MM.1S (cell line): ENCODE data around the gene SMURF2.

Experiments
- DNase-seq: peaks from one replicate; pipeline ENCODE4 v3.0.0-alpha.2; 2015
- H2AFZ ChIP-seq: fragments of 300-600 bp; sonication (generic); 2 replicates; pipeline ENCODE4 v1.6.0; 2016; ENCODE audit warnings: antibody characterized with exemption, low read length
- H3F3A ChIP-seq: fragments of 300-600 bp; sonication (generic); 2 replicates; pipeline ENCODE4 v1.6.1; 2016; ENCODE audit warnings: mild to moderate bottlenecking, antibody characterized with exemption, low read length, moderate library complexity, mixed read lengths; ENCODE audit not compliant: insufficient read depth
- H3K27ac ChIP-seq: fragments of 300-600 bp; sonication (generic); 2 replicates; pipeline ENCODE4 v1.5.1; 2016; ENCODE audit warnings: mild to moderate bottlenecking, low read length
- H3K27me3 ChIP-seq: fragments of 300-600 bp; sonication (generic); replicated peaks from 2 replicates; pipeline ENCODE4 v1.6.0; 2016; ENCODE audit warnings: low read length; ENCODE audit not compliant: insufficient read depth
- H3K36me3 ChIP-seq: fragments of 300-600 bp; sonication (generic); replicated peaks from 2 replicates; pipeline ENCODE4 v1.6.1; 2016; ENCODE audit warnings: mild to moderate bottlenecking, low read length, mixed read lengths; ENCODE audit not compliant: insufficient read depth
- H3K4me1 ChIP-seq: fragments of 300-600 bp; sonication (generic); 2 replicates; pipeline ENCODE4 v1.6.1; 2016; ENCODE audit warnings: low read length, mixed read lengths
- H3K4me2 ChIP-seq: fragments of 300-600 bp; sonication (generic); 2 replicates; pipeline ENCODE4 v1.6.0; 2016; ENCODE audit warnings: low read depth, low read length
- H3K4me3 ChIP-seq: fragments of 300-600 bp; sonication (generic); 2 replicates; pipeline ENCODE4 v1.5.1; 2016; ENCODE audit warnings: low read length, mixed read lengths
- H3K79me2 ChIP-seq: fragments of 300-600 bp; sonication (generic); 2 replicates; pipeline ENCODE4 v1.6.1; 2016; ENCODE audit warnings: mixed run types, low read length, mixed read lengths
- H3K9ac ChIP-seq: fragments of 300-600 bp; sonication (generic); 2 replicates; pipeline ENCODE4 v1.6.1; 2016; ENCODE audit warnings: low read length, mixed read lengths
- H3K9me2 ChIP-seq: fragments of 300-600 bp; sonication (generic); replicated peaks from 2 replicates; pipeline ENCODE4 v1.6.1; 2016; ENCODE audit warnings: mild to moderate bottlenecking, low read length, mixed read lengths; ENCODE audit not compliant: insufficient read depth
- H3K9me3 ChIP-seq: fragments of 300-600 bp; sonication (generic); replicated peaks from 2 replicates; pipeline ENCODE4 v1.6.1; 2016; ENCODE audit warnings: mild to moderate bottlenecking, low read length, mixed read lengths; ENCODE audit not compliant: insufficient read depth
- H4K20me1 ChIP-seq: fragments of 300-600 bp; sonication (generic); 2 replicates; pipeline ENCODE4 v1.6.1; 2016; ENCODE audit warnings: mild to moderate bottlenecking, low read length, moderate library complexity, mixed read lengths; ENCODE audit not compliant: insufficient read depth
- EZH2 ChIP-seq: fragments of 300-600 bp; sonication (generic); optimal IDR thresholded peaks from 2 replicates; pipeline ENCODE3; 2017; ENCODE audit warnings: low read depth, mild to moderate bottlenecking, antibody characterized with exemption, low read length, mixed read lengths
- EZH2phosphoT487 ChIP-seq: fragments of 300-600 bp; sonication (generic); IDR thresholded peaks from 2 replicates; pipeline ENCODE4 v1.6.1; 2018; ENCODE audit warnings: antibody characterized with exemption, low read length
- TF ChIP-seq, protein P1 (sequence below): fragments of 300-600 bp; sonication (generic); IDR thresholded peaks from 2 replicates; pipeline ENCODE4 v1.5.1; 2016; ENCODE audit warnings: antibody characterized with exemption, low read length, mixed read lengths

The SMURF2 gene

DNA sequence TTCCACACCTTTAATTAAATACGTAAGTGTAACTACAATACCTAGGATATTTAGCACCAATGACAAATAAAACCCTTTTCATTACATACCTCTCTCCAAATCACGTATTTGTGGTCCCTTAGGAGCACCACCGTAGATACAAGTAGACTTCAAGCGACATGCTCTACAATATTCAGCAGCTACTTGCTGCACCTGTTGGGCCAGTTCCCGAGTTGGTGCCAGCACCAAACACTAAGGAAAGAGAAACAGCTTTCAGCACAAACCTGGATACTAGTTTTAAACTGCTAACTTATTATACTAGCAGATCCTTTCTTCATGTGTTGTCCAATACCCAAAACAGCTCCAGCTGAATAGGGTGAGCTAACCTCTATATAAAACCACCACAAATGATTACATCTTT lies 158.8 kb downstream of the SMURF2 start:
- DNase-seq: no peak
- H3K4me1 ChIP-seq: peaks cover 47% of the 10 kb centered on the region
- no peak overlapping the region for H3K27ac ChIP-seq
- H3K9ac ChIP-seq: no peak overlapping the region
- peaks cover 82% of the 10 kb centered on the region for H3K79me2 ChIP-seq
- no peak overlapping the region for H3K4me3 ChIP-seq
- TF ChIP-seq EZH2 (no peak), EZH2phosphoT487 (no peak)
- TF ChIP-seq, protein P1, sequence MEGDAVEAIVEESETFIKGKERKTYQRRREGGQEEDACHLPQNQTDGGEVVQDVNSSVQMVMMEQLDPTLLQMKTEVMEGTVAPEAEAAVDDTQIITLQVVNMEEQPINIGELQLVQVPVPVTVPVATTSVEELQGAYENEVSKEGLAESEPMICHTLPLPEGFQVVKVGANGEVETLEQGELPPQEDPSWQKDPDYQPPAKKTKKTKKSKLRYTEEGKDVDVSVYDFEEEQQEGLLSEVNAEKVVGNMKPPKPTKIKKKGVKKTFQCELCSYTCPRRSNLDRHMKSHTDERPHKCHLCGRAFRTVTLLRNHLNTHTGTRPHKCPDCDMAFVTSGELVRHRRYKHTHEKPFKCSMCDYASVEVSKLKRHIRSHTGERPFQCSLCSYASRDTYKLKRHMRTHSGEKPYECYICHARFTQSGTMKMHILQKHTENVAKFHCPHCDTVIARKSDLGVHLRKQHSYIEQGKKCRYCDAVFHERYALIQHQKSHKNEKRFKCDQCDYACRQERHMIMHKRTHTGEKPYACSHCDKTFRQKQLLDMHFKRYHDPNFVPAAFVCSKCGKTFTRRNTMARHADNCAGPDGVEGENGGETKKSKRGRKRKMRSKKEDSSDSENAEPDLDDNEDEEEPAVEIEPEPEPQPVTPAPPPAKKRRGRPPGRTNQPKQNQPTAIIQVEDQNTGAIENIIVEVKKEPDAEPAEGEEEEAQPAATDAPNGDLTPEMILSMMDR: no peak
- no peaks in the 10 kb centered on the region for H3K9me2 ChIP-seq
- H3K36me3 ChIP-seq: peaks cover 45% of the 10 kb centered on the region
- H2AFZ ChIP-seq: no peak overlapping the region
- H3K9me3 ChIP-seq: no peaks in the 10 kb centered on the region
- no peak overlapping the region for H3K4me2 ChIP-seq
- peaks cover 48% of the 10 kb centered on the region for H4K20me1 ChIP-seq
- H3K27me3 ChIP-seq: no peaks in the 10 kb centered on the region
- peaks cover 70% of the 10 kb centered on the region for H3F3A ChIP-seq

DNA sequence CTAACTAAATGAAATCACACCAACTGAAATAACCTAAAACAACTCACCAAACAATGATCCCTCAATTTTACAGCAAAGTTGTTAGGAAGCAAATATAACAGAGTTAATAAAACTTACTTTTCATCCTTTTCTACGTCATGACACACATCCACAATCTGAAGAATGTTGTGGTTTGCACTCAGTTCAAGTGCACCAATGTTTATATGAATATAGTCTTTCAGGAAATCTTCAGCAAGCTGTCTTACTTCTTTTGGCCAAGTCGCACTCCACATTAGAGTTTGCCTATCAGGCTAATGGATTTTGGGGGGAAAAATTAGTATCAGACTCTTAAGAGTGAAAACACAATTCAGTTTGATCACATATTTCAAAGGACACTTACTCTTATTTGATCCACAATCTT lies 159.3 kb downstream of the SMURF2 start:
- no peaks in the 10 kb centered on the region for H3K9me2 ChIP-seq
- H3K36me3 ChIP-seq: peaks cover 45% of the 10 kb centered on the region
- no peak for DNase-seq
- H3K4me2 ChIP-seq: no peak overlapping the region
- H3K27ac ChIP-seq: no peak overlapping the region
- TF ChIP-seq EZH2 (no peak), EZH2phosphoT487 (no peak)
- TF ChIP-seq, protein P1: no peak
- H2AFZ ChIP-seq: no peak overlapping the region
- peaks cover 48% of the 10 kb centered on the region for H4K20me1 ChIP-seq
- H3K27me3 ChIP-seq: no peaks in the 10 kb centered on the region
- H3F3A ChIP-seq: peaks cover 75% of the 10 kb centered on the region
- H3K4me1 ChIP-seq: peaks cover 47% of the 10 kb centered on the region
- no peak overlapping the region for H3K9ac ChIP-seq
- no peaks in the 10 kb centered on the region for H3K9me3 ChIP-seq
- H3K4me3 ChIP-seq: no peak overlapping the region
- peaks cover 76% of the 10 kb centered on the region for H3K79me2 ChIP-seq

DNA sequence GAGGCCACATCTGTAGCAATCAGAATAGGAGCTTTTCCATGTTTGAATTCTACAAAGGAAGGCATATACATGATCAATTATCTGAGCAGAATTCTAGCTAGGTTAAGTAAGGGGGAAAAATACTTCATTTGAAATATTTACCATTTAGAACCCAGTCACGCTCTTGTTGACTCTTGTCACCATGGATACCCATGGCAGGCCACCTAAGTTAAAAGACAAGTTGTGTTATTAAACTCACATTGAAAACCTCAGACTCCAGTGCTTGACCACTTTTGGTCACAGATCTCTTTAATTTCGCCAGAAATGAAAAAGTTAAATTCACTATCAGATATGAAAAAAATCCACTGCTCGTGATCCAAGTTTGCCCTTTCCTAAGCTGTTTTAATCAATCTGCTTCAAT lies 160.1 kb downstream of the SMURF2 start:
- Histone ChIP-seq H3F3A (peaks cover 80% of the 10 kb centered on the region), H3K4me1 (peaks cover 50% of the 10 kb centered on the region), H3K79me2 (peaks cover 68% of the 10 kb centered on the region), H3K36me3 (peaks cover 45% of the 10 kb centered on the region), H3K4me3 (no peak overlapping the region), H3K9me3 (no peaks in the 10 kb centered on the region), H3K4me2 (no peak overlapping the region), H3K9ac (no peak overlapping the region), H4K20me1 (peaks cover 48% of the 10 kb centered on the region), H3K27ac (no peak overlapping the region), H2AFZ (no peak overlapping the region), H3K9me2 (no peaks in the 10 kb centered on the region), H3K27me3 (no peaks in the 10 kb centered on the region)
- TF ChIP-seq EZH2 (no peak), EZH2phosphoT487 (no peak)
- TF ChIP-seq, protein P1: no peak
- no peak for DNase-seq
